Amniotic stem cell (primary cell): ENCODE data around the gene FBXW5.

ENCODE experiments used
- DNase-seq: peaks from one replicate; lab custom pipeline; 2025; lab: John Stamatoyannopoulos, UW

FBXW5 gene

DNA sequence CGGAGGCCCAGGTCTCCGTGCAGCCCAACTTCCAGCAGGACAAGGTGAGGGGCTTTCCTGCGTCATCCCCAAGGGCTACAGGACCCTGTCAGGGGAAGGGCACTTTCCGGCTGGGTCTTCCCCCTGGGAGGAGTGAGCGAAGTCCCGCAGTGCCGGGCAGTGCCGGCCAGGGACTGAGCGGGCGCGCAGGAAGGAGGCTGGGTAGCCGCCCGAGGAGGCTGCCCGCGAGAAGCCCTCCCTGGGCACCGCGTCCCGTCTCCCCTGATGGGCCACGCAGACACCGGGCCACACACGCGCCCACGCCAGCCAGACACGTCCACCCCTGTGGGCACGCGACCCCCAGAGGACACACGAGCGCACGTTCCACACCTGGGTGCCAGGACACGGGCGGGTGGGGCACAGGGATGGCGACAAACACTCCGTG, 33.1 kb upstream of the FBXW5 start:
- DNase-seq: no peak

DNA sequence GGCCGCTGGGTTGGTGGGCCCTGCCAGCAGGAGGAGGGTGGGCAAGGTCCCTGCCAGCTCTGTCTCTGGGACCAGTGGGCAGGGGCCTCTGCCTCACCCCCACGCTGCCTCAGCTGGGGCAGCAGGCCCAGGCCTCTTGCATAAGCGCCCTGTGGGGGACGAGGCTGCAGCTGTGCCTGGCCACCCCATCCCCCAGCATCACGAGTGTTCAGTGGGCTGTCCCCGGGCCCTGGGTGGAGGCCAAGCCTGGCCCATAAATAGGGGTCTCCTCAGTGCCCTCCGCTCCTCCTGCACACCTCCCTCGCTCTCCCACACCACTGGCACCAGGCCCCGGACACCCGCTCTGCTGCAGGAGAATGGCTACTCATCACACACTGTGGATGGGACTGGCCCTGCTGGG, 32.7 kb upstream of the FBXW5 start, which contains the start of gene PTGDS:
Gene PTGDS, plus strand, starts transcription at position 282 of the 400 bp plus-strand sequence. Its CDS starts 75 bp downstream, at position 357.
- DNase-seq: no peak

DNA sequence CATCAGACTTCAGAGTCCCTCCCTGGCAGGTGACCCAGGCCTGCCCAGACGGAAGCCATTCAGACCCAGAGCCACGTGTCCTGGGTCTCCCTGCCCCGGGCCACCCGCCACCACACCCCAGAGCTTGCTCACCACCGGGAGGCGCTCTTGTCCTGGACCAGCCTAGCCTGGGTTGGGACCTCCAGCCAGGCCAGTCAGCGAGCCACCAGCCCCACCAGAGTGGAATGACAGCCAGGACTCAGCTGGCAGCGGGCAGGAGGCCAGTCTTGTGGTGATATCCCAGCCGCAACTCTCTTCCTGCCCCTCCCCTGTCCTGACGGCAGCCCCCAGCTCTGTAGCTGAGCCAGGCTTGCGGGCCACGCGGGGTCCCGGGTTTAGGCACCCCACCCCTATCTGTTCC, 31.1 kb upstream of the FBXW5 start:
- no peak for DNase-seq

DNA sequence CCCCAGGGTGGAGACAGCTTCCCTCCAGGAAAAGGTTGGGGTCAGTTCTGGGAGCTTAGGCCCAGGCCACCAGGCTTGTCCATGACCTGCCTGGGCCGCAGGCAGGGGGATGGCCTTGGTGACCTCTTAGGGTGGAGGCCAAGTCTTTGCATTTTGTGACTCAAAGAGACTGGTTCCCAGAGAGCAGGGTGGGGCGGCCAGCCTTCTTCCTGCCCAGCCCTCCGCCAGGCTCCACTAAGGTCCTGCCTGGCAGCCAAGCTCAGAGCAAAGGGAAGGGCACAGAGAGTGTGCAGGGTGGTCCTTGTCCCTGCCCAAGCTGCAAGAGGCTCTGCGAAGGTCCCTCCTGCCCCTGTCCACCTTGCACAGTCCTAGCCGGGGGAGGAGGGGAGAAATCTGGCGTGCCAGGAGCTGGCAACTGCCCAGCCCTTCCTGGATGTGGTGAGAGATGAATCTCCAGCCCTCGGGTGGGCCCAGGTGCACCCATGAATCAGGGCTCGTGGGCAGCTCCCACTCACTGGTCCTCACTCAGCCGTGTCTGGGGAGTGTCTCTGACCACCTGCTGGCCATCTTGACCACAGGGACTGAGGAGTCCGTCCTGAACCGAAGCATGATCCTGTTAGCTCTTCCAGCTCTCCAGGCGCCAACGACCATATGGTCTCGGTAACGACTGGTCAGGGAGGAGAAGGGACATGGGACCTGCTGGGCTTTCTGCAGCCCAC, 30.4 kb upstream of the FBXW5 start:
- no peak for DNase-seq

DNA sequence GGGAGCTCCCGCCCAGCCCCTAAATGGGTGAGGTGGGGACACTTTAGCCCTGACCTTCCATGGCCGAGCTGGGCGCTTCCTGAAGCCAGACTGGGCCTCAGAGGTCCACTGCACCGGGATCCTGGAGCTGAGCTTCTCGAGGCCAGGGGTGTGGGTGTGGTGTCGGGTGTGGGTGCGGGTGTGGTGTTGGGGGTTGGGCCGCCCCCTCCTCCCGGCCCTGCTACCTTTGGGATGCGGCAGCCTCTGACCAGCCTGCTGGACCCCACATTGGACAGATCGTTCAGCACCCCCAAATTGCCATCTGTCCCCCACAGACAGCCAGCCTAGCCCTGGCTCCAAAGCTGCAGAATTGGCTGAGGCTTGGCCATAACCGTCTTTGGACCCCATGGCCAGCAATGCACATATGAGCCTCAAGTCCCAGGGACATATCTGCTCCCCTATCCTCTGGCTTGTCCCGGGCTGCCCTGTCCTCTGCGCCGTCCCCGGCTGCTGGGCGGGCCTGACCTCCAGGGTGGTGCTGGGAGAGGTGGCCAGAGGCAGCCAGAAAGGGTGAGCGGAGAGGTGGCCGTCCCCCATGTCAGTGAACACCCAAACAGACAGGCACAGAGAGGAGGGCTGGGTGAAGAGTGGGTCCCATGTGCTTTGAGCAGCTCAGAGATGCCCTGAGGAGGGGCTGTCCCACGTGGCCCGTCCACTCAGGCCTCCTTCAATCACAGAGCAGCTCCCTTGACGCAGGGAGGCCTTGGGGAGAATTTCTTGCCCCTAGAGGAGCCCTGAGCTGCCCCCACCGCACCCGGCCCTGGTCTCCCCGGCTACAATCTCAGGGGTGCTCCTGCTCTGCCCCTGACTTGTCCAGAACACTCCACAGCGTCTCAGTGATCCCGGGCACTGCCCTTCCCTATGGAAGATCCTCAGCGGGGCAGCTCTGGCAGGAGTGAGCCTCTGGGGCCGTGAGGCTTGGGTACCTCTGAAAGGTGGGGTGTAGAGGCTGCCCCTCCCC, 29.4 kb upstream of the FBXW5 start:
- DNase-seq: no peak

DNA sequence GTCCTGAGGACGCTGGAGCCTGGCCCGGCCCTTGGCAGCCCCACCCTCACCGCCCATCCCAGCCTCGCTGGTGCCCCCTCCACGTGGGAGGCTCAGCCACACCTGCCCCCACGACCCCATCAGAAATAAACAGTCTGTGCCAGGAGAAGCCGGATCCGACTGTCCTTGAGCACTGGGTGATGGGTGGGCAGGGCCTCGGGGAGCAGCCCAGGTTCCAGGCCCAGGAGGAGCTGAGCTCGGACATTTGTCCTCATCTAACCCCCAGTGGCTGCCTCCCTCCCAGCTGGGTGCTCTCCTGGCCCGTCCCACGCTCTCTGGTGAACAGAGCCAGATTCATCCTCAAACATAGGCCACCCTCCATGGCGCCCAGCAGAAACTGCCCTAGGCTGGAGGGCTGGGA, 28.2 kb upstream of the FBXW5 start:
- DNase-seq: no peak

DNA sequence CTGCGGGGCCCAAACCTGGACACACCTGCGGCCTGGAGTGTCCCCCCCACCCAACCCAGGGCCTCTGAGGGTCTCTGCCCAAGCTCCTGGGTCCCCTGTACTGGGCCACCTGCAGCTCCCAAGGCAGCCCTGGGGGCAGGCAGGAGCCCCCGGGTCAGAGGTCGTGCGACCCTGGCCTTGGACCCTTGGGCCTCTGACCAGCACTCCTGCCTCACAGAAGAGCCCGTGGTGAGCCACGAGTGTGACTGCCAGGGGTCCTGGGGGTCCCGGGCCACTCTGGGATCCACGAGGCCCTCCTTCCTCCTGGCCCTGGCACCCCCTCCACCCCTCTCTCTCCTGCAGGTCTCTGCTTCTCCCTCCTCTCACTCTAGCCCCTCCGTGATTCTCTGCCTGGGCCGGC, 27.8 kb upstream of the FBXW5 start:
- DNase-seq: no peak

DNA sequence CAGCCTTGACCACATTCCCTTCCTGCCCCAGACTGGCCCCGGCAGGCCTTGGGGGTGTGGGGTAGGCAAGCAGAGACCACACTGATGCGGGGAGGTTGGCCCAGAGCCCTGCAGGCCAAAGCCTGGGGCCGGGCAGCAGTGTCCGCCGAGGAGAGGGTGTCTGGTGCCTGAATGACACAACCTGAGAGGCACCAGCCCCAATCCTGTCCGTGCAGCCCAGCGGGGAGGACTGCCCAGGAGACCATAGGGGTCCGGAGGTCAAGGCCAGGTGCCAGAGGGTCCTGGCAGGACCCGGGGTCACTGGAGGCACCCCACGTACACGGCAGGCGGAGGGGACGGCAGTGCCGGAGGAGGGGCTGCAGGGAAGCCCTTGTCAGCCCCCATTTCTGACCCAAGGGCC, 27.2 kb upstream of the FBXW5 start:
- DNase-seq: no peak

DNA sequence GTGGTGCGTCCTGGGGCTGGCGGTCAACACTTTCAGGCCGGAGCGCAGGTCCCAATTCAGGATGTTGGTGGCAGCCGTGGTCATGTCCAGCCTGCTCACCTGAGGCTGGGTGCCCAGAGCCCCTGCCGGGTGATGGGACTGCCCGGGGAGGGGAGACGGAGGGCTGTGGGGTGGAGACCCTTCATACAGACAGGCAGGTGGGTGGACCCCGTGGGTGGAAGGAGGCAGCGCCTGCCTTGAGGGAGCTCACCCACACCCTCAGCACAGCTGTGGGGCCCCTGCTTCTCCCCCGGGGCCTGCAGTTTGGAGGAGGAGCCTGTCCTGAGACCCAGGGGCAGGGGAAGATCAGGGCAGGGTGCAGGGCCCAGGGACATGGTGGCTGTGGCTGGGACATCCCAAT, 25.8 kb upstream of the FBXW5 start:
- no peak for DNase-seq

DNA sequence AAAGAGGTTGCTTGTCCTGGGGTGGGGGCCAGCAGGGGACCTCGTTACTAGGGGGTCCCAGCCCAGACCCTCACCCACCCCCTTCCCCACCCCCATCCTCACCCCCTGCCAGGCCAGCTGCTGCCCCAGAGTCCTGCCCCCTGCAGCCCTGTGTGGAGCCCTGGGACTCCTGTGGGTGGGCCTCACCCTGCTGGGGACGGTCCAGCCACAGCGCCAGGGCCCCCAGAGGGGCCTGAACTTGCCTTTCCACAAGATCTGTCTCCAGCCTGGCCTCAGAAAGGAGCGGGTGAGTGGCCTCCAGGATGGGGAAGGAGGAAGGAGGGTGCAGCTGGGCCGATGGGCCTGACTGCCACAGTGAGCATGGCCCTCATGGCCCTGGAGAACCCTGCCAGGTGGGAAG, 25.2 kb upstream of the FBXW5 start:
- DNase-seq: no peak

DNA sequence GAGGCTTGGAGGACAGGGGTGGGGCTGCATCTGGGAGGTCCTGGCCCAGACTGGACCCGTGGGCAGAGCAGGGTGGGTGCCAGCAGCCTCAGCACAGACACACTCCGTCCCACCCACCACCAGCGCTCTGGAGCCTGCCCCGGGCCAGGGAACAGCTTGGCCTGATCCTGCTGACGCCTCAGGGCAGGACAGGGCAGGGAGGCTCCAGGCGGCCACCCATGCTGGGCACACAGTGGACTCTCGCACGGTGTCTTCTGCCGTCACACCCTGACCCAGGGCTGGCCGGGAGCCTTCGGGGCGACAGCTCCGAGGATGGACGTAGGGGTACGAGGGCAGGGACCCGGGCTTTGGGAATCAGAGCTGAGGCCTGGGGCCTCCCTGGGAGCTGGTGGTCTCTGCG, 24.6 kb upstream of the FBXW5 start:
- DNase-seq: no peak

DNA sequence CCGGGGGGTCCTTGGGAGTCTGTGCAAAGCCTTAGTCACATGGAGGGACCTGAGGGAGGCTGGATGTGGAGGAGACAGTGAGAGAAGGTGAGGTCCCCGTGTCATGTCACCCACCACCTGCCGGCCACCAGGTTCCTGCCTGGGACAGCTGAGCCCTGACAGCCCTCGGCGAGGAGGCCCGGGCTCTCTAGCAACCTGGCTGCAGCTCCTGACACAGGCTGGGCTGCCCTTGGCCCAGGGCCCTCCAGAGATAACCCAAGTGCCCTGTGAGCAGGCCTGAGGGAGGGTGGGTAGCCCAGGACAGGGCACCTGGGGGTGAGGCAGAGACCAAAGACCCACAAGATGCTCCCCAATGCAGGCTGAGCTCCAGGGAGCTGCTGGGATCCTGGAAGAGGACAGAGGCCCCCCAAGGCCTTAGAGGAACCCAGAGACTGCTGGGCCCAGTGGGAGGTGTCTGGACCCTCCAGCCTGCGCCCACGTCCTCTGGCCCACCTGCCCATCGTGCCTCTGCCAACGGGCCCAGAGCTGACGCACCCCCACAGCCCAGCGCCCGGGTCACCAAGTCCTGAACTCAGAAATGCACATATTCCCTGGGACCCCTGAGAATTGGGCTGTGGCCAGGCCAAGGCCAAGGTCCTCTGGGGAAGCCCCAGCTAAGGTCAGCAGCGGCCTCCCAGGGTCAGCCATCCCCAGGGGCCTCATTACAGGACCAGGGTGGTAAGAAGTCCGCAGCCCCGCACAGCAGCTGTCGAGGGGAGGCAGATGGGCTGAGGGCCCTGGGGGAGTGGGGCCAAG, 24.0 kb upstream of the FBXW5 start:
- DNase-seq: no peak

DNA sequence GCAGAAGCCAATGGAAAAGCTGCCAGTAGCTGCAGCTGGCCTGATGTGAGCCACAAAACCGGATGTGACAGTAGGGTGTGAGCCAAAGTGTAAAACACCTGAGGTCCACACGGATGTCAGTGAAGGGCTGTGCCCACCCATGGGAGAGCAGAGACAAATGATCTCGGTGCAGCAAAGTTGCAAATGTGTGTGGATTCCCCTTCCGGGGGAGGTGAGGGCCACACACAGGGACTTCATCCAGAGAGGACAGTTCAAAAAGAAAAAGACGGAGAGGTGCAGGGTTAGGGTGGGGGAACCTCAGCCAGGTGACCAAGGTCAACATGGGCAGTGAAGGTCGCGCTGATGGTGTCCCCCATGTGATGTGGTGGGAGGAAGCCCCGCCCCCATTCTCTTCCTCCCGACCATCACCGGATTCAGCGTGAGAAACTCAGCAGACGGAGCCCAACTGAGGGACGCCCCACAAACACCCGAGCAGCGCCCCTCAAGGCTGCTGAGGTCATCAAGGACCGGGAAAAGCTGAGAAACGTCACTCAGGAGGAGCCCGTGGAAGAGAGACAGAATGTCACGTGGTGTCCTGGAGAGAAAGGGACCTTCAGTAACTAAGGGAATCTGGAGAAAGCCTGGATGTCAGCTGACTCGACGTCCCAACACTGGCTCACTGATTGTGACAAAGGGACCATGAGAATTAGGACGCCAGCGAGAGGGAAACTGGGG, 21.4 kb upstream of the FBXW5 start:
- DNase-seq: no peak

DNA sequence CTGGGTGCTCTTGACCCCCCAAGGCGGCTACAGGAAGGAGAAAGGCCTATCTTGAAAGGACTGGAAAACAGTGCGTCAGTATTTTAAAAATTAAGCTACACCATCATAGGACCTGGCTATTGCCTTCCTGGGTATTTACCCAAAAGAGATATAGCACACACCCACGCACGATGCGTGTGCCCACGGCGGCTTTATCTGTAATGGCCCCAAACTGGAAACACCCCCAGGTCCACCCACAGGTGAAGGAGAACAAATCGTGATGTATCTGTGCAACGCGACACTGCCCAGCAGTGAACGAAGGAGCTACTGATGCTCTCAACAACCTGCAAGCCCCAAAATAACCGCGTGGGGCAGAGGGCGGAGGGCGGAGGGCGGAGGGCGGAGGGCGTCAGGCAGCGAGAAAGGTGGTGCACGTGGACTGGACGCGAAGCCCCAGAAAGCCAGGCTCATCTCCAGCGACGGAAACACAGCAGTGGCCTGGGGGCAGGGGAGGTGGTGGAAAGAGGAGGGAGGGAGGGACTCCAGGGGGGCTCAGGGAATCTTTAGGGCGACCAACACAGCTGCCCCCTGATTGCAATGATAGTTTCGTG, 20.4 kb upstream of the FBXW5 start:
- no peak for DNase-seq

DNA sequence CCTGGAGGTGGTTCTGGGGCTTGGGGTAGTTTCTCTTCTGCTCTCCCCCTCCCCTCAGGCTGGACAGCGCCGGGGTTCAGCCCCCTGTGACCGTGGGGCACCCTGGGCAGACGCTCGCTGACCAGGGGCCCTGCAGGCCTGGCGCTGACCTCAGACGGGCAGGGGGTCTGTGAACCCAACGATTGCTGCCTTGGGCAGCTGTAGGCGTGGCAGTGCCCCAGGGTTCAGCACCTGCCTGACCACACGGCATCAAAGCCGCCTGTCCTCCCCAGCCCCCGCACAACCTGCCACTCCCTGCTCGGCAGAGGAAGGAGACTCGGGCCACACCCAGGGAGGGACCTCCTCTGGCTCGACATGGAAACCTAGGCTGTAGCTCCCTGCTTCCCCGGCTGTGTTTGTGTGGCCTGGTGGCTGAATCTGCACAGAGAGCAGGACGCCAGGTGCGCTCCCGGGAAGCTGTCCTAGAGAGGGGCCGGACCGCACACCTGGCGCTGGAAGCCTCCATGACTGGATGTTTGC, 19.7 kb upstream of the FBXW5 start:
- no peak for DNase-seq

DNA sequence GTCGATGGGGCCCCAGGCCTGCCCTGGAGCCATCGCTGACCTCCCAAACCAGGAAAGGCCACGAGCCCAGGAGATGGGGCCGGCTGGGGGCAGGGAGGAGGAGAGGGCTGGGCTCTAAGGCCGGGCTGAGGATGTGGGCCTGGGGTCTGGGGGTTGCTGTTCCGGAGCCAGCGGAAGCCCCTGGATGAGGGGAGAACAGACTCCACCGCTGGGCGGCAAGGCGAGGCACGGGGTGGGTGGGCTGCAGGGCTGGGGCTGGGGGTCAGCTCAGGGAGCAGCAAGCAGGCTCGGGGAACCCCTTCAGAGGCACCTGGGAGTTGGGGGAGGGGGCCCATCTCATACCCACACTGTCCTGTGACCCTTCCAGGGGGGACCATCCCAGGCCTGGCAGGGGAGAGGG, 19.2 kb upstream of the FBXW5 start:
- no peak for DNase-seq

DNA sequence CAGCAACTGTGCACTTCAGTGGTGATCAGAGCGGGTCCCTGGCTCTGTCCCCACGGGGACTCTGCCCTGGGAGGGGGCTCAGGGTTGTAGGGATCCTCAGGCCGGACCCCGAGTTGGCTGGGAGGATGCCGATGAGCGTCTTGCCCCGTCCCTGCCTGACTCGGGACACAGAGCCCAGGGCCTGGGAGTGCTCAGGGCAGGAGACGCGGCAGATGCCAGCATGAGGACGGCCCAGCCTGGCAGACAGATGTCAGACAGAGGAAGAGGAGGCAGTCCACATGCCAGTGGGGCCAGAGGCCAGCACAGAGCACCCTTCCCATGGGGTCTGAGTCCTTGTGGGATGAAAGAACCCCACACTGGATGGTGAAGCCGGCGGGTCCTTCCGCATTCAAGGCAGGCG, 18.8 kb upstream of the FBXW5 start:
- no peak for DNase-seq

DNA sequence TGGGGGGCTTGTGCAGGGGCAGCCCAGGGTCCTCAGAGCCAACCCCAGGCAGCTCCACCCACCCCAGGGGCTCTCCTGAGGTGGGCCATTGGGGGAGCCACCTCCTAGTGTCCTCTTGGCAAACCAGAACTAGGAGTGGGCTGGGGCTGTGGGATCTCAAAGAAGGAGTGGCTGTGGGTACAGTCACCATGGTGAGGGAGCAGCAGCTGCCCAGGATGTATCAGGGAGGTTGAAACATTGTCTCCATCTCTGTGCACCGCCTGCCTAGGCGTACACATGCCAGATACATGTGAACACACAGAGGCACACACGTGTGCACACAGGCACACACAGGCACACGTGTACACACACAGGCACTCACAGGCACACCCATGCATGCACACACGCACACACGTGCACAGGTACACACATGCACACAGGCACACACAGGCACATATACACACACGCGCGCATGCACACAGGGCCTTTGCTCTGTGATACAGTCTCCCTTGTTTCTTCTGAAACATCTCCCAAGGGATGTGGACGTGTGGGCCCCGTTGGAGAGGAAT, 18.2 kb upstream of the FBXW5 start:
- no peak for DNase-seq

DNA sequence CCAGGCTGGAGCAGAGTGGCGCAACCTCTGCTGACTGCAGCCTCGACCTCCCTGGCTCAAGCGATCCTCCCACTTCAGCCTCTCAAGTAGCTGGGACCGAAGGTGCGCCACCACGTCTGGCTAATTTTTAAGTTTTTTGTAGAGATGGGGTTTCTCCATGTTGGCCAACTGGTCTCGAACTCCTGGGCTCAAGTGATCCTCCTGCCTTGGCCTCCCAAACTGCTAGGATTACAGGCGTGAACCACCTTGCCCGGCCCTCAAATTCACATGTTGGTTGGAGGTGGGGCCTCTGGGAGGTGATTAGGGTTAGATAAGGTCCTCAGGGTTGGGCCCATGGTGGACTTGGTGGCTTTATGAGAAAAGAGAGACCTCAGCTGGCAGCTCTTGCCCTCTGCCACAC, 17.6 kb upstream of the FBXW5 start:
- DNase-seq: no peak

DNA sequence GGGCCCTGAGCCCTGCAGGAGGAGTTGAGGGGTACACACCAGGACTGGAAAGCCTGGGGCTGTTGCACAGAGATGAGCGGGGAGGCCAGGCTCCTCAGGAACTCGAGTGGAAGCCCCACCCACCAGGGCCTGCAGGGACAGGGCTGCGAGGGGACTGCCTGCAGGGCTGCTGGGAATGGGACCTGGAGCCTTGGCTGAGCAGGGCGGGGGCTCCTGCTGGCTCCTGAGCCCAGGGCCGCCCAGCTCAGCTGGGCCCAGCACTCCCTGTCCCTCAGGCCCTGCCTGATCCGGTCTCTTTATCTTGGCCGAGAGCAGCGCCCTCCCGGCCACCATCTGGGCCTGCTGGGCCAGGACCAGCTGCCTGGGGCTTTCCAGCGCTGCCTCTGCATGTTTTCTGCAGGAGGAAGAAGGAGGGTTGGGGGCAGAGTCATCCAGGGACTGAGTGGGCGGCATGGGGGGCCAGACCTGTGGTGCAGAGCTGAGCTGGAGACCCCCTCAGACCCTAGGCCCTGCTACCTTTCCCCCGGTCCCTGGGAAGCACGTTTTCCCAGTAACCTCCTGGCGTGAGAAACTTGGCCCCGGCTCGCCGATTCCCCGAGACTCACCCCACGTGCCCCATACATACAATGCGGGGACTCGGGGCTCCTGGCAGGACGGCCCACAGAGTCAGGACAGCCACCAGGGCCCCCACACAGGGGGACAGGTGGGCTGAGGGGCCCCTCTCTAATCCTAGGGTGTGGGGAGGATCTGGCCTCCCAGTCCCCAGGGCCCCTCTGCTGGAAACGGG, 16.9 kb upstream of the FBXW5 start:
- no peak for DNase-seq
